Ammon's horn (tissue), 1 donor: ENCODE results near the gene GJB4.

Experiments
- DNase-seq: peaks from one replicate; pipeline ENCODE4 v3.0.0-alpha.2; 2016; ENCODE audit warnings: low spot score

The GJB4 gene

DNA sequence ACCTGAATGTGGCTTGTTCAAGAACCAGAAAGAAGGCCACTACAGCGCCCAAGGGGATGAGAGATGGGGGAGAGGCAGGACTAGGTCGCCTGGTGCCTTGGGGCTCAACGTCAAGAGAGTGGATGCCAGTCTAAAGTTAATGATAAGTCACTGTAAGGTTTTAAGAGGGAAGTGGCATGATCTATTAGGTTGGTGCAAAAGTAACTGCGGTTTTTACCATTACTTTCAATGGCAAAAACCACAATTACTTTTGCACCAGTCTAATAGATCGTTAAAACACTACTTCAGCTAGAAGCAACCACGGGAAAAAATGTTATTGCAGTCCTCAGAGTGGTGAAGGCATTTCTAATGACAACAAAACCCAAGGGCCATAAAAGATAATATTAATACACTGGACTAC lies 18.8 kb downstream of the GJB4 start:
- no peak for DNase-seq

- DNase-seq: no peak
Measured at GRCh38 chr1:34779005-34779404, 19.5 kb downstream of the GJB4 start.

DNA sequence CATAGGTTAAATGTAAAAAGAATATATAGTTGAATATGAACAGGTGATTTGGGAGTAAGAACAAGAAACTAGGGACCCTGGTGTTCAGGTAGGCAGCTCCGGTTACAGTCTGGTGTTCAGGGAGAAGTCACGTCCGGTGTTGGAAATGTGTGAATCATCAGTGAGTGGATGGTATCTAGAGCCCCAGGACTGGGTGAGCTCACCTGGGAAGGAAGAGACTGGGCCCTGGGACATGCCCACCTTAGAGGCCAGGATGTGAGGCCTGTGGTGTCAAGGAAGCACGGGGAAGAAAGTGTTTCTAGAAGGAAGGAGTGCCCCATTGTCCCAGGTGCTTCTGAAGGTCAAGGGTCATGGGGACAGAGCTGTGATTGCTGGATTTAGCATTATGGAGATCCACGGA lies 20.0 kb downstream of the GJB4 start:
- no peak for DNase-seq

DNA sequence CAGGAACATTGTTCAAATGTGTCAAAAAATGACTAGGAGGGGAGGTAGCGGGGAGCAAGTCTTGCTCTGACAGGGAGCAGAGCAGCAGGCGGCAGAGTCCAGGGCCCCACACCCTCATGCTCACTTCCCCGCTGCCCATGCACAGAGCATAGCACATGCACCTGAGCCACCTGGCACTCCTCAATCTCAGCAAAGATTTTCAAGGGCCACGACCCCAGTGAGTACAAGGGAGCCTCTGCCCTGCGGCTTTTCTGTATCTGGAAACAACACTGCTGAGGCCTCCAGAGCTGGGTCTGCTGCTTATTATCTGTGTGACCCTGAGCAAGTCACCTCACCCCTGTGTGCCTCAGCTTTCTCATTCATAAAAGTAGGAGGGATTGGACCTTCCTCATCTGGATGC lies 20.4 kb downstream of the GJB4 start:
- DNase-seq: no peak

DNA sequence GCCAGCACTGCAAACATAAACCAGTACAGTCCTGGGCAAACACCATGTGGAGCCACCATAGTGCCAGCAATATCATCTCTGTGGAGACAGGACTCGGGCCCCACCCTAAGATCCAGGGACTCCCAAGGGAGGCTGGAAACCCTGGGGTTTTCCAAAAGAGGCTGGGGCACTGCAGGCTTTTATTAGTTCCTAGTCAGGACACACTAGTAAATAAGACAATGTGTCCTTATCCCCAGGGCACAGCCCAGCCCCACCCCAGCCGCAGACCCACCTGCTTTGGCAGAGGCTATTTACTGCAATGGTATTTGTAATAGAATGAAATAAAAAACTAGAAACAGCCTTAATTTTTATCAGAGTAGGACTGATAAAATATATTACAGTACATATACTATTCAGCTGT lies 21.0 kb downstream of the GJB4 start:
- DNase-seq: no peak

- no peak for DNase-seq
Measured at GRCh38 chr1:34781071-34781843, 21.7 kb downstream of the GJB4 start, which contains the start of gene GJB3. TSS of gene GJB3 (plus strand) at chr1:34781214. CDS start at chr1:34784763, 3,549 bp downstream.

DNA sequence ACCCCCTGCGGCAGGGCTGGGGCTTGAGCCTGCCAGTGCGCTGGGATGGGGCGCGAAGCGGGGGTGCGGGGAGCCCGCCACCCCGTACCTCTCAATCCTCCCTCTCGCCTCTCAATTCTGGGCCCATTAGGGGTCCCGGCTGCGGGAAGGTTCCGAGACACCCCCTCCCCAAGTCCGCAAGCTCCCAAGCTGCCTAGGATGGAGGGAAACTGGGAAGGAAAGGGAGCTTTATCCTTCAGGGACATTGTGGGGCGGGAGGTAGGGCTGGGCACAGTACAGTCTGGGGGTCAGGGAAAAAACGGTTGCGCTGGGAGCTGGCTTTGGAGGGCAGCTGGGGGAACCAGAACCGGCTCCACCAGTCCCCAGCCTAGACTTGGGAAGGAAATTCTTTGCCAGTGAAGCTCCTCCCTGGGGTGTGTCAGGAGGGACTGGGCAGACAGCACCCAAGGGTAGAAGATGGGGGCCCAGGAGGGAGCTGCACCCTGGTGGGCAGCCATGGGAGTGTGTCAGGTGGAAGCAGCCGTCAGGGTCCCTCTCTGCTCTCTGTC lies 22.4 kb downstream of the GJB4 start:
- no peak for DNase-seq

- no peak for DNase-seq
Measured at GRCh38 chr1:34784751-34785221, 25.2 kb downstream of the GJB4 start.

DNA sequence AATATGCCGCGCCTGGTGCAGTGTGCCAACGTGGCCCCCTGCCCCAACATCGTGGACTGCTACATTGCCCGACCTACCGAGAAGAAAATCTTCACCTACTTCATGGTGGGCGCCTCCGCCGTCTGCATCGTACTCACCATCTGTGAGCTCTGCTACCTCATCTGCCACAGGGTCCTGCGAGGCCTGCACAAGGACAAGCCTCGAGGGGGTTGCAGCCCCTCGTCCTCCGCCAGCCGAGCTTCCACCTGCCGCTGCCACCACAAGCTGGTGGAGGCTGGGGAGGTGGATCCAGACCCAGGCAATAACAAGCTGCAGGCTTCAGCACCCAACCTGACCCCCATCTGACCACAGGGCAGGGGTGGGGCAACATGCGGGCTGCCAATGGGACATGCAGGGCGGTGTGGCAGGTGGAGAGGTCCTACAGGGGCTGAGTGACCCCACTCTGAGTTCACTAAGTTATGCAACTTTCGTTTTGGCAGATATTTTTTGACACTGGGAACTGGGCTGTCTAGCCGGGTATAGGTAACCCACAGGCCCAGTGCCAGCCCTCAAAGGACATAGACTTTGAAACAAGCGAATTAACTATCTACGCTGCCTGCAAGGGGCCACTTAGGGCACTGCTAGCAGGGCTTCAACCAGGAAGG lies 25.8 kb downstream of the GJB4 start:
- no peak for DNase-seq

DNA sequence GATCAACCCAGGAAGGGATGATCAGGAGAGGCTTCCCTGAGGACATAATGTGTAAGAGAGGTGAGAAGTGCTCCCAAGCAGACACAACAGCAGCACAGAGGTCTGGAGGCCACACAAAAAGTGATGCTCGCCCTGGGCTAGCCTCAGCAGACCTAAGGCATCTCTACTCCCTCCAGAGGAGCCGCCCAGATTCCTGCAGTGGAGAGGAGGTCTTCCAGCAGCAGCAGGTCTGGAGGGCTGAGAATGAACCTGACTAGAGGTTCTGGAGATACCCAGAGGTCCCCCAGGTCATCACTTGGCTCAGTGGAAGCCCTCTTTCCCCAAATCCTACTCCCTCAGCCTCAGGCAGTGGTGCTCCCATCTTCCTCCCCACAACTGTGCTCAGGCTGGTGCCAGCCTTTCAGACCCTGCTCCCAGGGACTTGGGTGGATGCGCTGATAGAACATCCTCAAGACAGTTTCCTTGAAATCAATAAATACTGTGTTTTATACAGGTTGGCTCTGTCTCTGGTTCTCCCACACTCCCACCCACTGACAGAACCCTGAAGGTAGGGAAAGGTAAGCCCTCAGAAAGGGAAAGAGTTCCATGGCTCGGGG lies 26.4 kb downstream of the GJB4 start:
- DNase-seq: no peak

GRCh38 chr1:34786521-34787325 lies 27.2 kb downstream of the GJB4 start:
- peak; percentile 93 for DNase-seq

- DNase-seq: no peak
Measured at GRCh38 chr1:34787461-34788420, 28.2 kb downstream of the GJB4 start.

- DNase-seq: no peak
Measured at GRCh38 chr1:34790985-34791384, 31.4 kb downstream of the GJB4 start.

GRCh38 chr1:34792424-34792823 lies 32.9 kb downstream of the GJB4 start:
- DNase-seq: no peak

DNA sequence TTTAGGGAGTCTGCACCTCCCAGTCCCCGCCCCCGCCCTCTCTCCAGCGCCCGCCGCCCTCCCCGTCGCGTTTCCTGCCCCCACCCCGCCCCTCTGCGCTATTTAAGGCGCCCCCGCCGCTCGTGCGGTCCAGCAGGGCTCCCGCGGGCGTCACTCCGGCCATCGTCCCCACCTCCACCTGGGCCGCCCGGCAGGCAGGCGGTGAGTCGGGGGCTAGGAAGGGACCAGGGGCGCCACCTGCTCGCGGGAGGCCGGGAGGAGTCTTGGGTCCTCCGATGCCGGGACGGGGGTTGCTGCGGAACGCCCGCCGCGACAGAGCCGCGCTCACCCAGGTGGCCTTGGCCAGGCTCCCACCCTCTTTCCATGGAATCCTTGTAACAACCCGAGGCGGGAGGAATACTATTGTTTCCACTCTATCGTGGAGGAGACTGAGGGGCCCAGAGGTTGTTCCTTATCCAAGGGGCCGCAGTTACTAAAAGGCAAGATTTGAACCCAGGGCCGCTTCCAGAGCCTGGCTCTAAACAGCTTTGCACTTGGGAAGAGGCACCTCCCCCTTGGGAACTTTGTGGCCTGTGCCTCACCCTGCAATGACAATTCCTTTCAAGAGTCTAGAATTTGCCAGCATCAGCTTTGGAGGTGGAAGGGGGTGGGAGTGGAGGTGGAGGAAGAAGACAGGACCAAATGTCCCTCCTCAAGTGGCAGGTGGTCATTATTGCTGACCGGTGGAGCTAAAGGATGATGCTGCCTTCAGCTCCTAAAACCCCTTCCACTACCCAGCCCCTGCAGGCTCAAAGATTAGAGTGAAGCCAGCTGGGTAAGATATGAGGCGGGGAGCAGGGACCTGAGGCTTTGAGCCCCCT lies 33.6 kb downstream of the GJB4 start, which contains the start of gene GJA4:
TSS of gene GJA4 (plus strand) at position 132 of the 860 bp plus-strand sequence. CDS start 1,215 bp downstream, outside the sequence.
- no peak for DNase-seq

DNA sequence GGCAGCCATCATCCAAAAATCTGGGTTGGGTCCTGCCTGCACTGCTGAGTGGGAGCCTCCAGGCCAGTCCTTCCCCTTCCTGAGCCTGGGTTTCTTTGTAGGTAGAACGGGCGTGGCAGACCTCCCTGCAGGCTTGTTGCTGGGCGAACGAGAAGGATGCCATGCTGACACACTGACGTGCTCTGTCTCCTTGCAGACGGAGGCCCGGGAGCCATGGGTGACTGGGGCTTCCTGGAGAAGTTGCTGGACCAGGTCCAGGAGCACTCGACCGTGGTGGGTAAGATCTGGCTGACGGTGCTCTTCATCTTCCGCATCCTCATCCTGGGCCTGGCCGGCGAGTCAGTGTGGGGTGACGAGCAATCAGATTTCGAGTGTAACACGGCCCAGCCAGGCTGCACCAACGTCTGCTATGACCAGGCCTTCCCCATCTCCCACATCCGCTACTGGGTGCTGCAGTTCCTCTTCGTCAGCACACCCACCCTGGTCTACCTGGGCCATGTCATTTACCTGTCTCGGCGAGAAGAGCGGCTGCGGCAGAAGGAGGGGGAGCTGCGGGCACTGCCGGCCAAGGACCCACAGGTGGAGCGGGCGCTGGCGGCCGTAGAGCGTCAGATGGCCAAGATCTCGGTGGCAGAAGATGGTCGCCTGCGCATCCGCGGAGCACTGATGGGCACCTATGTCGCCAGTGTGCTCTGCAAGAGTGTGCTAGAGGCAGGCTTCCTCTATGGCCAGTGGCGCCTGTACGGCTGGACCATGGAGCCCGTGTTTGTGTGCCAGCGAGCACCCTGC lies 34.7 kb downstream of the GJB4 start:
- DNase-seq: no peak

DNA sequence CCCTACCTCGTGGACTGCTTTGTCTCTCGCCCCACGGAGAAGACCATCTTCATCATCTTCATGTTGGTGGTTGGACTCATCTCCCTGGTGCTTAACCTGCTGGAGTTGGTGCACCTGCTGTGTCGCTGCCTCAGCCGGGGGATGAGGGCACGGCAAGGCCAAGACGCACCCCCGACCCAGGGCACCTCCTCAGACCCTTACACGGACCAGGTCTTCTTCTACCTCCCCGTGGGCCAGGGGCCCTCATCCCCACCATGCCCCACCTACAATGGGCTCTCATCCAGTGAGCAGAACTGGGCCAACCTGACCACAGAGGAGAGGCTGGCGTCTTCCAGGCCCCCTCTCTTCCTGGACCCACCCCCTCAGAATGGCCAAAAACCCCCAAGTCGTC lies 35.2 kb downstream of the GJB4 start:
- DNase-seq: no peak

DNA sequence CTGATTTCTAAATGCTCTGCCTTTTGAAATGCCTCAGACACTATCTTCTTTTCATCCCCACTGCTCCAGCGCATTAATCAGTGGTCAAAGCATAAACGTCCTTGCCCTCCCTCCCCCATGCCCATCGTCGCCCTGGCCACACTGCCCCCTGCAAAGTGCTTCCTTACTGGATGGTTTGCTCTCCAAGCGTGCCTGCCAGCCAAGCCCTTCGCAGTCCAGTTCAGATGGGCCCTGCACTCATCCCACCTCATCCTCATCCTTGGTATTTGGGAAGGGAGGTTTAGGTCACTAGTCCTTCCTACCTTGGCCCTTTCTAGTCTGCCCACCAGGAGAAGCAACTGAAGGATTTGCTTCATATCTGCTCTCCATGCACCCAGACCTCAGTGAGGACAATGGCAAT lies 36.4 kb downstream of the GJB4 start:
- no peak for DNase-seq

DNA sequence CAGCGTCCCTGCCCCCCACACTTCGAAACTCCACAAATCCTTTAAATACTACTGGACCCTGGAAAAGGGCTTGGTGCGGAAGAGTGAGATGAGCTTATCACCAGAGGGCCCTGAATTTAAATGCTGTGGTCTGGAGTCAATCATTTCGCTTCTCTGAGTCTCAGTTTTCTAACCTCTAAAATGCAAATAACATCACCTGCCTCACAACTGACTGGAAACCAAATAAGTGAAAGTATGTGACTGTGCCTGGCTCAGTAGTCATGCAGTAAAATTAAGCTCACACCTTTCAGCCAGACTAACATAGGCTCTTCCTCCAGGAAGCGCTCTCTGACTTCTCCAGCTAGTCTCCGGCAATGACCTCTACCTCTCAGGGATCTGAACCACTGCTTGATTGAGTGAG lies 37.5 kb downstream of the GJB4 start:
- no peak for DNase-seq
